Astrocyte (in vitro differentiated cells and primary cell): Measurements from ENCODE around the gene ADM5. TPM values are rescaled to one million over a fixed set of nuclear protein-coding genes. Genes with fewer than 3 reads are reported as not detected.
A peak's percentile ranks its signal among the peaks of the same experiment; 100 is the strongest.

Source experiments
- DNase-seq: peaks from one replicate; pipeline ENCODE4 v3.0.0-alpha.2; 2010; ENCODE audit warnings: low read depth
- FAIRE-seq: peaks from 2 replicates; lab custom pipeline; 2011; peaks lifted over from hg19 to GRCh38; lab: Jason Lieb, UNC
- H2AFZ ChIP-seq: 2 replicates; pipeline ENCODE4 v1.6.0; 2012; ENCODE audit warnings: low read depth, low read length, inconsistent platforms
- H3K27ac ChIP-seq: 2 replicates; pipeline ENCODE4 v1.5.1; 2011; ENCODE audit warnings: low read depth, low read length, inconsistent platforms
- H3K27me3 ChIP-seq: 2 replicates; pipeline ENCODE4 v1.6.0; 2011; ENCODE audit warnings: low read length, inconsistent platforms; ENCODE audit not compliant: insufficient read depth
- H3K36me3 ChIP-seq: 2 replicates; pipeline ENCODE4 v1.5.1; 2011; ENCODE audit warnings: low read length, inconsistent platforms; ENCODE audit not compliant: insufficient read depth
- H3K4me1 ChIP-seq: 2 replicates; pipeline ENCODE4 v1.5.1; 2011; ENCODE audit warnings: low read length, inconsistent platforms; ENCODE audit not compliant: insufficient read depth
- H3K4me2 ChIP-seq: 2 replicates; pipeline ENCODE4 v1.6.0; 2012; ENCODE audit warnings: low read length, inconsistent platforms
- H3K4me3 ChIP-seq: 2 replicates; pipeline ENCODE4 v1.5.1; 2011; ENCODE audit warnings: low read depth, mild to moderate bottlenecking, low read length, inconsistent platforms; ENCODE audit not compliant: insufficient read depth
- H3K79me2 ChIP-seq: 2 replicates; pipeline ENCODE4 v1.6.0; 2012; ENCODE audit warnings: mild to moderate bottlenecking, low read length, inconsistent platforms; ENCODE audit not compliant: insufficient read depth
- H3K9ac ChIP-seq: 2 replicates; pipeline ENCODE4 v1.6.0; 2012; ENCODE audit warnings: mild to moderate bottlenecking, low read length, inconsistent platforms
- H3K9me3 ChIP-seq: 2 replicates; pipeline ENCODE4 v1.5.1; 2012; ENCODE audit warnings: low read depth, mild to moderate bottlenecking, low read length, inconsistent platforms; ENCODE audit not compliant: insufficient read depth
- H4K20me1 ChIP-seq: 2 replicates; pipeline ENCODE4 v1.6.0; 2012; ENCODE audit warnings: low read length, inconsistent platforms; ENCODE audit not compliant: insufficient read depth
- H3K27ac Mint-ChIP-seq: one replicate; pipeline ENCODE4 v1.8.0; 2021; ENCODE audit warnings: mild to moderate bottlenecking, mixed read lengths; ENCODE audit not compliant: unreplicated experiment
- H3K27me3 Mint-ChIP-seq: one replicate; pipeline ENCODE4 v1.8.0; 2021; ENCODE audit warnings: low read depth, mixed read lengths; ENCODE audit not compliant: unreplicated experiment
- H3K36me3 Mint-ChIP-seq: one replicate; pipeline ENCODE4 v1.8.0; 2021; ENCODE audit warnings: low read depth, mixed read lengths; ENCODE audit not compliant: unreplicated experiment
- H3K4me1 Mint-ChIP-seq: one replicate; pipeline ENCODE4 v1.8.0; 2021; ENCODE audit warnings: low read depth, mixed read lengths; ENCODE audit not compliant: unreplicated experiment
- H3K4me3 Mint-ChIP-seq: one replicate; pipeline ENCODE4 v1.8.0; 2021; ENCODE audit warnings: mild to moderate bottlenecking, moderate library complexity, mixed read lengths; ENCODE audit not compliant: unreplicated experiment
- H3K9me3 Mint-ChIP-seq: one replicate; pipeline ENCODE4 v1.8.0; 2021; ENCODE audit warnings: mild to moderate bottlenecking, mixed read lengths; ENCODE audit not compliant: unreplicated experiment
- EZH2 ChIP-seq: IDR thresholded peaks from 2 replicates; pipeline ENCODE4 v1.6.1; 2012; ENCODE audit warnings: mild to moderate bottlenecking, low read length, inconsistent platforms; ENCODE audit not compliant: insufficient read depth
- total RNA-seq: library from RNA; stranded (reverse); gene quantifications from 2 replicates; pipeline ENCODE4 v1.2.1, GENCODE V29; 2021
- TF ChIP-seq, protein P1 (sequence below): IDR thresholded peaks from 2 replicates; pipeline ENCODE4 v1.5.1; 2011; ENCODE audit warnings: low read depth, mild to moderate bottlenecking, inconsistent platforms, low read length, moderate library complexity; ENCODE audit not compliant: insufficient read depth

Gene ADM5
- total RNA-seq, 1 donor from 2014 or later: 1.6 TPM

- Histone ChIP-seq H3K36me3 (peaks cover 23% of the 10 kb centered on the region), H3K27ac (no peak overlapping the region), H3K4me1 (peaks cover 21% of the 10 kb centered on the region), H3K27me3 (no peaks in the 10 kb centered on the region), H3K4me2 (no peak overlapping the region), H4K20me1 (peaks cover 36% of the 10 kb centered on the region), H3K4me3 (no peak overlapping the region), H3K79me2 (peaks cover 43% of the 10 kb centered on the region), H3K9ac (no peak overlapping the region), H2AFZ (no peak overlapping the region), H3K9me3 (peaks cover 4% of the 10 kb centered on the region)
- Mint-ChIP-seq H3K4me3 (no peak overlapping the region), H3K27me3 (no peaks in the 10 kb centered on the region), H3K9me3 (no peaks in the 10 kb centered on the region), H3K27ac (peak overlapping the region; percentile 31), H3K4me1 (peaks cover 9% of the 10 kb centered on the region), H3K36me3 (peaks cover 17% of the 10 kb centered on the region)
- DNase-seq: no peak
- no peak for FAIRE-seq
- TF ChIP-seq, protein P1, sequence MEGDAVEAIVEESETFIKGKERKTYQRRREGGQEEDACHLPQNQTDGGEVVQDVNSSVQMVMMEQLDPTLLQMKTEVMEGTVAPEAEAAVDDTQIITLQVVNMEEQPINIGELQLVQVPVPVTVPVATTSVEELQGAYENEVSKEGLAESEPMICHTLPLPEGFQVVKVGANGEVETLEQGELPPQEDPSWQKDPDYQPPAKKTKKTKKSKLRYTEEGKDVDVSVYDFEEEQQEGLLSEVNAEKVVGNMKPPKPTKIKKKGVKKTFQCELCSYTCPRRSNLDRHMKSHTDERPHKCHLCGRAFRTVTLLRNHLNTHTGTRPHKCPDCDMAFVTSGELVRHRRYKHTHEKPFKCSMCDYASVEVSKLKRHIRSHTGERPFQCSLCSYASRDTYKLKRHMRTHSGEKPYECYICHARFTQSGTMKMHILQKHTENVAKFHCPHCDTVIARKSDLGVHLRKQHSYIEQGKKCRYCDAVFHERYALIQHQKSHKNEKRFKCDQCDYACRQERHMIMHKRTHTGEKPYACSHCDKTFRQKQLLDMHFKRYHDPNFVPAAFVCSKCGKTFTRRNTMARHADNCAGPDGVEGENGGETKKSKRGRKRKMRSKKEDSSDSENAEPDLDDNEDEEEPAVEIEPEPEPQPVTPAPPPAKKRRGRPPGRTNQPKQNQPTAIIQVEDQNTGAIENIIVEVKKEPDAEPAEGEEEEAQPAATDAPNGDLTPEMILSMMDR: no peak
- no peak for TF ChIP-seq EZH2
Observed at GRCh38 chr19:49663224-49663623, 26.2 kb upstream of the ADM5 start.

- Mint-ChIP-seq H3K27me3 (no peaks in the 10 kb centered on the region), H3K27ac (peak overlapping the region; percentile 98)
- FAIRE-seq: no peak
Observed at GRCh38 chr19:49664171-49665035, 25.0 kb upstream of the ADM5 start.

More at GRCh38 chr19:49664171-49665035, 25.0 kb upstream of the ADM5 start:
- H4K20me1 ChIP-seq: peaks cover 26% of the 10 kb centered on the region
- H3K27ac ChIP-seq: peak overlapping the region; percentile 44
- peak overlapping the region; percentile 94 for H3K4me2 ChIP-seq
- peaks cover 18% of the 10 kb centered on the region for H3K36me3 ChIP-seq
- peak overlapping the region; percentile 94 for H3K4me3 ChIP-seq
- no peak for TF ChIP-seq EZH2
- TF ChIP-seq, protein P1: no peak
- Mint-ChIP-seq H3K4me3 (peak overlapping the region; percentile 100), H3K36me3 (peaks cover 15% of the 10 kb centered on the region), H3K4me1 (peaks cover 9% of the 10 kb centered on the region), H3K9me3 (no peaks in the 10 kb centered on the region)
- peak; percentile 42 for DNase-seq
- peaks cover 21% of the 10 kb centered on the region for H3K4me1 ChIP-seq
- peaks cover 43% of the 10 kb centered on the region for H3K79me2 ChIP-seq
- no peaks in the 10 kb centered on the region for H3K27me3 ChIP-seq
- H3K9me3 ChIP-seq: peaks cover 4% of the 10 kb centered on the region
- peak overlapping the region; percentile 43 for H2AFZ ChIP-seq
- peak overlapping the region; percentile 92 for H3K9ac ChIP-seq
